Mesothelial cell of epicardium (in vitro differentiated cells): ENCODE measurements around the gene CCNH. TPM values are rescaled to one million over a fixed set of nuclear protein-coding genes. Genes with fewer than 3 reads are reported as not detected.

Experiments used
- DNase-seq, 2 experiments: peaks; one replicate each; pipeline ENCODE4 v3.0.0; 2021; ENCODE audit warnings: low spot score in 2 of 2; ENCODE audit not compliant: unreplicated experiment in 2 of 2
- H3K27ac Mint-ChIP-seq: 2 replicates; pipeline ENCODE4 v1.8.0; 2021; ENCODE audit warnings: mixed read lengths
- H3K27me3 Mint-ChIP-seq: 2 replicates; pipeline ENCODE4 v1.8.0; 2021; ENCODE audit warnings: low read depth, mixed read lengths
- H3K36me3 Mint-ChIP-seq: 2 replicates; pipeline ENCODE4 v1.8.0; 2021; ENCODE audit warnings: mixed read lengths
- H3K4me1 Mint-ChIP-seq: 2 replicates; pipeline ENCODE4 v1.8.0; 2021; ENCODE audit warnings: mixed read lengths
- H3K4me3 Mint-ChIP-seq: 2 replicates; pipeline ENCODE4 v1.8.0; 2021; ENCODE audit warnings: mild to moderate bottlenecking, moderate library complexity, mixed read lengths
- H3K9me3 Mint-ChIP-seq: 2 replicates; pipeline ENCODE4 v1.8.0; 2021; ENCODE audit warnings: mixed read lengths
- total RNA-seq: library from RNA; stranded (reverse); gene quantifications from 3 replicates; pipeline ENCODE4 v1.2.1, GENCODE V29; 2021
- TF ChIP-seq, protein P1 (sequence below): fragments of 200-600 bp; sonication (generic); IDR thresholded peaks from one replicate; pipeline ENCODE4 v1.5.0; 2021; ENCODE audit warnings: antibody characterized with exemption; ENCODE audit not compliant: unreplicated experiment

Gene CCNH
- total RNA-seq, 1 donor from 2014 or later = 41.8 TPM

GRCh38 chr5:87438231-87438630 lies 25.5 kb upstream of the CCNH start:
- Mint-ChIP-seq H3K27ac (no peak overlapping the region), H3K36me3 (no peaks in the 10 kb centered on the region), H3K9me3 (peaks cover 17% of the 10 kb centered on the region), H3K4me1 (peaks cover 2% of the 10 kb centered on the region), H3K27me3 (peaks cover 4% of the 10 kb centered on the region), H3K4me3 (no peak overlapping the region)
- TF ChIP-seq, protein P1, sequence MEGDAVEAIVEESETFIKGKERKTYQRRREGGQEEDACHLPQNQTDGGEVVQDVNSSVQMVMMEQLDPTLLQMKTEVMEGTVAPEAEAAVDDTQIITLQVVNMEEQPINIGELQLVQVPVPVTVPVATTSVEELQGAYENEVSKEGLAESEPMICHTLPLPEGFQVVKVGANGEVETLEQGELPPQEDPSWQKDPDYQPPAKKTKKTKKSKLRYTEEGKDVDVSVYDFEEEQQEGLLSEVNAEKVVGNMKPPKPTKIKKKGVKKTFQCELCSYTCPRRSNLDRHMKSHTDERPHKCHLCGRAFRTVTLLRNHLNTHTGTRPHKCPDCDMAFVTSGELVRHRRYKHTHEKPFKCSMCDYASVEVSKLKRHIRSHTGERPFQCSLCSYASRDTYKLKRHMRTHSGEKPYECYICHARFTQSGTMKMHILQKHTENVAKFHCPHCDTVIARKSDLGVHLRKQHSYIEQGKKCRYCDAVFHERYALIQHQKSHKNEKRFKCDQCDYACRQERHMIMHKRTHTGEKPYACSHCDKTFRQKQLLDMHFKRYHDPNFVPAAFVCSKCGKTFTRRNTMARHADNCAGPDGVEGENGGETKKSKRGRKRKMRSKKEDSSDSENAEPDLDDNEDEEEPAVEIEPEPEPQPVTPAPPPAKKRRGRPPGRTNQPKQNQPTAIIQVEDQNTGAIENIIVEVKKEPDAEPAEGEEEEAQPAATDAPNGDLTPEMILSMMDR = no peak
- no peak for DNase-seq

DNA sequence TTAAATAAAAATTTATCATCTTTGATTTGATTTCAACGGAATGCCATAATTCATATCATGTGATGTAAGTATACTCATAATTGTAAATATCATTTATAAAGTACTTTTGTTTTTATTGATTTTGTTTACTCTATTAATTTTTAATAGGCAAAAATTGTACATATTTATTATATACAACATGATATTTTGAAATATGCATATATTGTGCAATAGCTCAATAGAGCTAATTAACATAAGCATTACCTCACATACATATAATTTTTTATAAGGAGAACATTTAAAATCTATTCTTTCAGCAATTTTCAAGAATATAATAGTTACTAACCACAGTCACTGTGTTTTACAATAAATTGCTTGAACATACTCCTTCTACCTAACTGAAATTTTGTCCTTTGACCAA lies 25.0 kb upstream of the CCNH start:
- Mint-ChIP-seq H3K36me3 (no peaks in the 10 kb centered on the region), H3K27me3 (peaks cover 4% of the 10 kb centered on the region), H3K4me1 (peaks cover 2% of the 10 kb centered on the region), H3K4me3 (no peak overlapping the region), H3K9me3 (peaks cover 17% of the 10 kb centered on the region), H3K27ac (no peak overlapping the region)
- TF ChIP-seq, protein P1 = no peak
- no peak for DNase-seq

DNA sequence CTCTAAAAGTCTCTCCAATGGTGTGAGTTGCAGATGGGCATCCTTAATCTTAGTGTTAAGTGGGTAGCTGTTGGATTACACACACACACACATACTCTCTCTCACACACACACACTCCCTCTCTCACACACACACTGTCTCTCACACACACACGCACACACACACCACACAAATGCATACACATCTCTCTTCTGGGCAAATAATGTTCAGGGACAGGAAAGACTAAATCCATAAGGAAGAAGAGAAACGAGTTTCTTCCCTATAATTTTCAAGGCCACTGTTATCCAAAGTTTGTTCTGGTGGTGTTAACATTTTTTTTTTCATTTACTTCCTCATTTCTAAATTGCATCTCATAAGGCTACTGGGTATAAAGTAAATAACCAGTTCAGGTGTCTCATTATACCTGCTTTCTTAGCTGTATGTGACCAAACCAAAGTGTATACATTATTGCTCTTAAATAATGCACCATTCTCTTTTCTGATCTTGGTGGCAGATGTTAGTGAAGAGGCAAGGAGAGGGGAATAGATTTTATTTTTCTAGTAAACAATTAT lies 22.5 kb upstream of the CCNH start:
- TF ChIP-seq, protein P1 = no peak
- no peak overlapping the region for H3K4me3 Mint-ChIP-seq

GRCh38 chr5:87434461-87434860 lies 21.7 kb upstream of the CCNH start:
- Mint-ChIP-seq H3K27ac (no peak overlapping the region), H3K36me3 (no peaks in the 10 kb centered on the region), H3K4me3 (no peak overlapping the region), H3K9me3 (peaks cover 4% of the 10 kb centered on the region), H3K4me1 (no peaks in the 10 kb centered on the region), H3K27me3 (peaks cover 9% of the 10 kb centered on the region)
- DNase-seq = no peak
- TF ChIP-seq, protein P1 = no peak

More for the DNA sequence above, 22.5 kb upstream of the CCNH start:
- Mint-ChIP-seq H3K27me3 (peaks cover 9% of the 10 kb centered on the region), H3K36me3 (no peaks in the 10 kb centered on the region), H3K27ac (no peak overlapping the region), H3K9me3 (peaks cover 12% of the 10 kb centered on the region), H3K4me1 (no peaks in the 10 kb centered on the region)
- DNase-seq = no peak

DNA sequence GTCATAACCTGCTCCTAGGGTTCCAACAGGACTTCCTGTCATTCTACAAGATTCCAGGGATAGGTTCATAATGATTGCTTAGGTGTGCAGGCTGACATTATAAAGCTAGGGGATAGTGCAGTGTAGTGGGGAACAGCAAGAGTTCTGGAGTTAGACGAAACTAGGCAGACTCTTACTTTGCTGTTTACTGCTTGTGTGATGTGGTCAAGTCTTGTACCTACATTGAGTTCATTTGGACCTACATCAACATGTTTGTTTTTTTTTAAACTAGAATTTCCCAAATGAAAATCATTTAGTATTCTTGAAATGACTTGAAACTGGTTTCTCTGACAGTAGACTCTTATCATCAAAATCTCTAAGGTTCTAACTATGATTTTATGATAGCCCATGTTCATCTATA lies 21.2 kb upstream of the CCNH start:
- TF ChIP-seq, protein P1 = no peak
- DNase-seq = no peak
- no peaks in the 10 kb centered on the region for H3K4me1 Mint-ChIP-seq
- peaks cover 9% of the 10 kb centered on the region for H3K27me3 Mint-ChIP-seq
- no peak overlapping the region for H3K4me3 Mint-ChIP-seq
- no peak overlapping the region for H3K27ac Mint-ChIP-seq
- no peaks in the 10 kb centered on the region for H3K36me3 Mint-ChIP-seq
- H3K9me3 Mint-ChIP-seq = peaks cover 3% of the 10 kb centered on the region

DNA sequence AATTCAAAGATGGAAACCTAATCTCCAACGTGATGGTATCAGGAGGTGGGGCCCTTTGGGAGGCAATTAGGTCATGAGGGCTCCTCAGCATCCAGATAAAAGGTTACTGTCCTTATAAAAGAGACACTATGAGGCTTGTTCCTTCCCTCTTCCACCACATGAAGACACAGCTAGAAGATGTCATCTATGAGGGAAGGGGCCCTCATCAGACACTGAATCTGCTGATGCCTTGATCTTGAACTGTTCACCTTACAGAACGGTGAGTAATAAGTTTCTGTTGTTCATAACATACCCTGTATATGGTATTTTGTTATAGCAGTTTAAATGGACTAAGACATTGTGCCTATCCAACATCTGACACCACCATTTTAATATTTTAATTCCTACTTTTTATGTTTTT lies 19.7 kb upstream of the CCNH start:
- Mint-ChIP-seq H3K27me3 (peaks cover 6% of the 10 kb centered on the region), H3K4me1 (no peaks in the 10 kb centered on the region), H3K4me3 (no peak overlapping the region), H3K36me3 (no peaks in the 10 kb centered on the region), H3K9me3 (no peaks in the 10 kb centered on the region), H3K27ac (no peak overlapping the region)
- no peak for DNase-seq
- TF ChIP-seq, protein P1 = no peak
